NB4 (cell line): ENCODE results near the gene PROSER2.

Experiments
- DNase-seq: peaks from one replicate; pipeline ENCODE4 v3.0.0; 2010; ENCODE audit warnings: low read depth
- H3K4me3 ChIP-seq: one replicate; pipeline ENCODE4 v1.5.1; 2011; ENCODE audit warnings: mild to moderate bottlenecking, low read depth, low read length, moderate library complexity
- MYC ChIP-seq: IDR thresholded peaks from 2 replicates; pipeline ENCODE4 v1.6.1; 2011; ENCODE audit warnings: low read depth, low read length
- POLR2A ChIP-seq: IDR thresholded peaks from 2 replicates; pipeline ENCODE4 v1.6.1; 2011; ENCODE audit warnings: mild to moderate bottlenecking; ENCODE audit not compliant: insufficient read length; ENCODE audit errors: extremely low read depth
- TF ChIP-seq, protein P1 (sequence below): IDR thresholded peaks from 2 replicates; pipeline ENCODE4 v1.6.1; 2011; ENCODE audit warnings: low read depth, low read length
- TF ChIP-seq, protein P2 (sequence below): IDR thresholded peaks from one replicate; pipeline ENCODE4 v1.5.1; 2012; ENCODE audit warnings: low read depth, low read length

Gene PROSER2

DNA sequence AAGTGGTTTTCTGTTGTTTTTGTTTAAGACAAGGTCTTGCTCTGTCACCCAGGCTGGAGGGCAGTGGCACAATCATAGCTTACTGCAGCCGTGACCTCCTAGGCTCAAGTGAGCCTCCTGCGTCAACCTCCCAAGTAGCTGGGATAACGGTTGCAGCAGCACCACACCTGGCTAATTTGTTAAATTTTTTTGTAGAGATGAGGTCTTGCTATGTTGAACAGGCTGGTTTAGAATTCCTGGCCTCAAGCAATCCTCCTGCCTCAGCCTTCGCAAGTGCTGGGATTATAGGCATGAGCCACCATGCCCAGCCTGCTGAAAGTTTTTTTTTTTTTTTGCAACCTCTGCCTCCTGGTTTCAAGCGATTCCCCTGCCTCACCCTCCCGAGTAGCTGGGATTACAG is 31.1 kb downstream of the PROSER2 start:
- TF ChIP-seq POLR2A: no peak
- TF ChIP-seq, protein P1, sequence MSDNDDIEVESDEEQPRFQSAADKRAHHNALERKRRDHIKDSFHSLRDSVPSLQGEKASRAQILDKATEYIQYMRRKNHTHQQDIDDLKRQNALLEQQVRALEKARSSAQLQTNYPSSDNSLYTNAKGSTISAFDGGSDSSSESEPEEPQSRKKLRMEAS: no peak
- TF ChIP-seq, protein P2, sequence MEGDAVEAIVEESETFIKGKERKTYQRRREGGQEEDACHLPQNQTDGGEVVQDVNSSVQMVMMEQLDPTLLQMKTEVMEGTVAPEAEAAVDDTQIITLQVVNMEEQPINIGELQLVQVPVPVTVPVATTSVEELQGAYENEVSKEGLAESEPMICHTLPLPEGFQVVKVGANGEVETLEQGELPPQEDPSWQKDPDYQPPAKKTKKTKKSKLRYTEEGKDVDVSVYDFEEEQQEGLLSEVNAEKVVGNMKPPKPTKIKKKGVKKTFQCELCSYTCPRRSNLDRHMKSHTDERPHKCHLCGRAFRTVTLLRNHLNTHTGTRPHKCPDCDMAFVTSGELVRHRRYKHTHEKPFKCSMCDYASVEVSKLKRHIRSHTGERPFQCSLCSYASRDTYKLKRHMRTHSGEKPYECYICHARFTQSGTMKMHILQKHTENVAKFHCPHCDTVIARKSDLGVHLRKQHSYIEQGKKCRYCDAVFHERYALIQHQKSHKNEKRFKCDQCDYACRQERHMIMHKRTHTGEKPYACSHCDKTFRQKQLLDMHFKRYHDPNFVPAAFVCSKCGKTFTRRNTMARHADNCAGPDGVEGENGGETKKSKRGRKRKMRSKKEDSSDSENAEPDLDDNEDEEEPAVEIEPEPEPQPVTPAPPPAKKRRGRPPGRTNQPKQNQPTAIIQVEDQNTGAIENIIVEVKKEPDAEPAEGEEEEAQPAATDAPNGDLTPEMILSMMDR: no peak
- no peak for TF ChIP-seq MYC
- H3K4me3 ChIP-seq: no peak overlapping the region
- no peak for DNase-seq

DNA sequence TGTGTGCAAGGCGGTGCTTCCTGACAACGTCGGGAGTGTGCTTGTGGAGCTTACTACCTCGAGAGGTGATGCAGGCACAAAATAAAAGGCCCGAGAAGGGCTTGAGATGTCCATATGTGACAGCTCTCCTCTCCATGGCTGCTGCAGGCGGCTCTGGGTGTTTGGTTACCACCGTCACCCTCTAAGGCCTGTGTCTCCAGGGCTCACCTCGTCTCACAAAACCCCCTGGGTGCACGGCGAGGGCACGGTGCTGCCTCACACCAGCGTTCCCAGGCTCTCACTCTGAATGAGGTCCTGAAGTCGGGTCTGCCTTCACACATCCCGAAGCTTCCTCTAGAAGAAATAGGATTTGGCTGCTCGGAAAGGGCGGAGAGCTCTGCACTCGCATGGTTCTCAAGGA is 32.9 kb downstream of the PROSER2 start:
- TF ChIP-seq, protein P1: no peak
- TF ChIP-seq, protein P2: no peak
- TF ChIP-seq MYC (no peak), POLR2A (no peak)
- no peak for DNase-seq
- H3K4me3 ChIP-seq: no peak overlapping the region

DNA sequence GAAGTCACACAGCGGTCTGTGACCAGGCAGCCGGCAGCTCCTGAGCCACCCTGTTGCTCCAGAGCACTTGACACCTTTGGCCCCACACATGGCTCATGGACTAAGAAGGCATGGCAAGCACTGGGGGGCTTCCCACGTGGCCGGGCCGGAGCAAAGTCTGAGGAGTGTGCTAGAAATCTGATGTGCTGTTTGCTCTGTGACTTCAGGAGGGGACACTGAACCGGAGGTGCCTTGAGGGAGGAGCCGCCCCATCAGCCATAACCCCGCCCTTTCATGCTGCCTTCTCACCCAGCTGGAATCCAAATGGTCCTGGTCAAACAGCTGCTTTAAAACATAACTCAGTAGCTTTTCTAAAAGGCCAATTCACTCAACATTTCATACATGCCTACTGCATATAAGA is 33.5 kb downstream of the PROSER2 start:
- H3K4me3 ChIP-seq: no peak overlapping the region
- TF ChIP-seq MYC: no peak
- TF ChIP-seq, protein P1: no peak
- no peak for TF ChIP-seq POLR2A
- TF ChIP-seq, protein P2: no peak
- DNase-seq: no peak

DNA sequence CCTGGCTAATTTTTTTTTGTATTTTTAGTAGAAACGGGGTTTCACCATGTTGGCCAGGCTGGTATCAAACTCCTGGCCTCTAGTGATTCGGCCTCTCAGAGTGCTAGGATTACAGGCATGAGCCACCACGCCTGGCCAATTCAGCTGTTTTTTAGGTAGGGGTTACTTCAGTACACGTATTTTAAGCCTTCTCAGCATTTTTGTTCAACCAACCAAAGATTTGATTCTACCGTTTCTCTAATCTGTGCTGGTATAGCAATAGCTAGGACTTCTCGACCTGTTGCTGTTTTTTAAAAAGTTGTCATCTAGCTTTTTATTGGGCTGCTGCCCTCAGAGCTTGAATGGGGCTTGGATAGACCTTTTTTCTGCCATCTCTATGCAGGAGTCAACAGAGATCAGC is 34.9 kb downstream of the PROSER2 start:
- H3K4me3 ChIP-seq: no peak overlapping the region
- TF ChIP-seq POLR2A (no peak), MYC (no peak)
- TF ChIP-seq, protein P2: no peak
- TF ChIP-seq, protein P1: no peak
- DNase-seq: no peak

DNA sequence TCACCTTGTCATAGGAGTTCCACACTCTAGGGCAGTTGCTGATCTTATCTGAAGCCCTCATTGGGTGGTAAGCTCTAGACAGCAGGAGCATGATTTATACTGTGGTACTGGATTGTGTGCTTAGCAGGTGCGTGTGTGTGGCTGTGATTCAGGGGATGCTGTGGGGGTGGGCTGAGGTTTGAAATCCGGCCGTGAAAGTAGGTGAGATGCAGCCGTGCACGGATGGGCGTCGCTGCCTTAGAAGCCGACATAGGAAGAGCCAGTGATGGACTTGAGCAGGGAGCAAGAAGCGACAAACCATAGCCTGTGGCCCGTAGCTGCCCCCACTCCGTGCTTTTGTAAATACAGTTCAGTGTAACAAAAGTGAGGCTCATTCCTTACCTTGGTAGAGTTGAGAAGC is 38.2 kb downstream of the PROSER2 start:
- no peak overlapping the region for H3K4me3 ChIP-seq
- TF ChIP-seq MYC (no peak), POLR2A (no peak)
- TF ChIP-seq, protein P2: no peak
- TF ChIP-seq, protein P1: no peak
- no peak for DNase-seq

DNA sequence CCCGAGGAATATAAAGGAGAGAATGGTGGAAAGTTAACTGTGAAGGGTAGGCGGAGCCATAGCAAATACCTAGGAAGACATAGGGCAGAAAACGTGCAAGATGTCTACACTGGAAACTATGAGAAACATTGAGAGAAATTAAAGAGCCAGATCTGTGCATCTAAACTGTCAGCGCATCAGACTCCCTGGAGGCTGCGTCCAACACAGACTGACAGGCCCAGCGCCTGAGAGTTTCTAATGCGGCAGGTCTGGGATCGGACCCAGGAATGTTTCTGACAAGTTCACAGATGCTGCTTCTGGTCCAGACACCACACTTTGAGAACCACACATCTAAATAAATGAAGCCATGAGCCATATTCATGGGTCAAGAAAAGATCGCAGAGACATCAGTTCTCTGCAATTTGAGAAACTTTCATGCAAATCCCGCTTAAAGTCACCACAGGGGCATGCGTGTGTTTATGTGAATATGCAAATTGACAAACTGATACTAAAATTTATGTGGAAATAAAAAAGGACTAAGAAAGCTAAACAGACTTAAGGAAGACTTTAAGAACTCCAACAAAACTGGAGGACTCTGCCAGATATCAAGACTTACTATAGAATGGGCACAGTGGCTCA is 38.8 kb downstream of the PROSER2 start:
- H3K4me3 ChIP-seq: no peak overlapping the region
- no peak for DNase-seq
- TF ChIP-seq POLR2A: no peak
- TF ChIP-seq MYC: no peak
- TF ChIP-seq, protein P1: no peak
- TF ChIP-seq, protein P2: no peak
